ENCODE data around the gene ARF1. TPM values are rescaled to one million over a fixed set of nuclear protein-coding genes. Genes with fewer than 3 reads are reported as not detected.

ARF1 gene
- total and polyA plus RNA-seq, 8 donors: 267 to 455 (median 301) TPM

DNA sequence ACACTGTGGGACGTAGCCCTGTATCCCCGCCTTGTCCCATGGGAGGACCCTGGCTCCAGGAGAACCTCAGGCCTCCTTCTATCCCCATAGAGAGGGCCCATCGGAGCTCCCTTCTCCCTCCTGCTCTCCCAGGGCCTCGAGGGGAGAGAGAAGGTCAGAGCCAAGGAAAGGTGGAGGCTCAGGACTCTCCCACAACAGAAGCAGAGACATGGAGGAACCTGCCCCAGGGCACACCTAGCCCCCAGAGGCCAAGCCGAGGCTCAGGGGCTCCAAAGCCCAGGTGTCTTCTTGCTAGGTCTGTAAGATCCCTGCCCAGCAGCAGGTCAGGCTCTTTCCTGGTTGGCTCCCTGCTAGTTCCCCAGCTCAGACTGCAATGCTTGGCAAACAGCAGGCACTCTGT, 34.4 kb upstream of the ARF1 start:
- H3K4me3 ChIP-seq: no peak overlapping the region
- H3K36me3 ChIP-seq: no peaks in the 10 kb centered on the region
- no peaks in the 10 kb centered on the region for H3K9me3 ChIP-seq
- H3K4me1 ChIP-seq: no peaks in the 10 kb centered on the region
- no peak for DNase-seq
- TF ChIP-seq, protein P1, sequence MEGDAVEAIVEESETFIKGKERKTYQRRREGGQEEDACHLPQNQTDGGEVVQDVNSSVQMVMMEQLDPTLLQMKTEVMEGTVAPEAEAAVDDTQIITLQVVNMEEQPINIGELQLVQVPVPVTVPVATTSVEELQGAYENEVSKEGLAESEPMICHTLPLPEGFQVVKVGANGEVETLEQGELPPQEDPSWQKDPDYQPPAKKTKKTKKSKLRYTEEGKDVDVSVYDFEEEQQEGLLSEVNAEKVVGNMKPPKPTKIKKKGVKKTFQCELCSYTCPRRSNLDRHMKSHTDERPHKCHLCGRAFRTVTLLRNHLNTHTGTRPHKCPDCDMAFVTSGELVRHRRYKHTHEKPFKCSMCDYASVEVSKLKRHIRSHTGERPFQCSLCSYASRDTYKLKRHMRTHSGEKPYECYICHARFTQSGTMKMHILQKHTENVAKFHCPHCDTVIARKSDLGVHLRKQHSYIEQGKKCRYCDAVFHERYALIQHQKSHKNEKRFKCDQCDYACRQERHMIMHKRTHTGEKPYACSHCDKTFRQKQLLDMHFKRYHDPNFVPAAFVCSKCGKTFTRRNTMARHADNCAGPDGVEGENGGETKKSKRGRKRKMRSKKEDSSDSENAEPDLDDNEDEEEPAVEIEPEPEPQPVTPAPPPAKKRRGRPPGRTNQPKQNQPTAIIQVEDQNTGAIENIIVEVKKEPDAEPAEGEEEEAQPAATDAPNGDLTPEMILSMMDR (IDR thresholded peaks at IDR 0.05): no peak
- ATAC-seq: no peak
- H3K27ac ChIP-seq: no peak overlapping the region
- peaks cover 0 to 11% of the 10 kb centered on the region in 2 donors for H3K27me3 ChIP-seq
- intact Hi-C loops (cut with DNase I): no loop called here

DNA sequence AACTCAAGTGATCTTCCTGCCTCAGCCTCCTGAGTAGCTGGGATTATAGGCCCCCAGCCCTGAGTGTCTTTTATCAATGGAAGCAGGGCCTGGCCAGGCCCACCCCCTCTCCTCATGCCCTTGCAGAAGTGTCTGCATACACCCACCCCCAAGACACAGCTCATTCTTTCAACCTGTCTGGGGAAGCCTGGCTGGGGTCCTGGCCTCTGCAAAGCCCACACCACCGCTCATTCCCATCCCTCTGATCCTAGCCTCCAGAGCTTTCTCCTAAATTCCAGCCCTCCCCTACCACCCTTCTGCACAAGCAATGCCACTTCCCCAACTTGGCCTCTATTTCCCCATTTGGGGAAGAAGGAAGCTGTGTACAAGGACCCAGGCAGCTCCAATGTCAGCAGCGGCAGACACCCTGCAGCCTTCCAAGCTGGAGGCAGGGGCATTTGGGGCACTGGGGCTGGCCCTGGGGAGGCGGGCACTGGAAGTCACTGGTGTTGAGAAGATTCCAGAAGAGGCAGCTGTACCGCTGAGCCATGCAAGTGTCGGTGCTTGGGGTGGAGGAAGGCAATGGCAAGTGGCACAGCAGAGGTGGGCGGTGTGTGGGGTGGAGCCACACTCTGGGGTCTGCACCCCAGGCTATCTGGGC, 33.7 kb upstream of the ARF1 start:
- H3K4me3 ChIP-seq: no peak overlapping the region
- ATAC-seq (no peak), DNase-seq (peak in 1 of 4 donors; percentile 50)
- TF ChIP-seq, protein P1 (IDR thresholded peaks at IDR 0.05): no peak
- H3K4me1 ChIP-seq: no peaks in the 10 kb centered on the region
- H3K9me3 ChIP-seq: no peaks in the 10 kb centered on the region
- no peak overlapping the region for H3K27ac ChIP-seq
- H3K27me3 ChIP-seq: peaks cover 0 to 18% of the 10 kb centered on the region in 2 donors
- intact Hi-C loops (cut with DNase I): no loop called here
- no peaks in the 10 kb centered on the region for H3K36me3 ChIP-seq

DNA sequence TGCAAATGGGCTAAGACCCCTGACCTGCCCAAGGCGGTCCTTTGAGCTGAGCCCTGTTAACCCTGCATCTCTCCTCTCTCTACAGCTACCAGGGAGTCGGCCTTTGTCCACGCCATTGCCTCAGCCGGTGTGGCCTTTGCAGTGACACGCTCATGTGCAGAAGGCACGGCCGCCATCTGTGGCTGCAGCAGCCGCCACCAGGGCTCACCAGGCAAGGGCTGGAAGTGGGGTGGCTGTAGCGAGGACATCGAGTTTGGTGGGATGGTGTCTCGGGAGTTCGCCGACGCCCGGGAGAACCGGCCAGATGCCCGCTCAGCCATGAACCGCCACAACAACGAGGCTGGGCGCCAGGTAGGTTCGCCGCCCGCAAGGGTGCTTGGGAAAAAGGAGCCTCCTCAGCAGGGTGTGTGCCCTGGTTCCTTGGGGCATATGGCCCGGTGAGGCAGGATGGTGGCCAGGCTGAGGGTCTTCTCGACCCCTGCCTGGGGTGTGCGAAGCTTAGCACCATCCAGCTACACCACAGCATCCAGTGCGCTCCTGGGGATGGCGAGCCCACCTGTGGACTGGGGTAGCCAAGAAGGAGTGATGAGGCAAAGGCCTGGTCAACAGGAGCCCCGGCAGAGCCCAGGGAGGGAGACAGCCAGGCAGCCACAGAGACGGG, 31.8 kb upstream of the ARF1 start:
- TF ChIP-seq, protein P1 (IDR thresholded peaks at IDR 0.05): no peak
- Histone ChIP-seq H3K27me3 (peaks cover 0 to 27% of the 10 kb centered on the region in 2 donors), H3K36me3 (no peaks in the 10 kb centered on the region), H3K9me3 (no peaks in the 10 kb centered on the region), H3K4me3 (no peak overlapping the region), H3K27ac (no peak overlapping the region), H3K4me1 (no peaks in the 10 kb centered on the region)
- peak in 2 of 4 donors; percentile 24 to 61 for DNase-seq
- intact Hi-C loops (cut with DNase I): no loop called here
- no peak for ATAC-seq

DNA sequence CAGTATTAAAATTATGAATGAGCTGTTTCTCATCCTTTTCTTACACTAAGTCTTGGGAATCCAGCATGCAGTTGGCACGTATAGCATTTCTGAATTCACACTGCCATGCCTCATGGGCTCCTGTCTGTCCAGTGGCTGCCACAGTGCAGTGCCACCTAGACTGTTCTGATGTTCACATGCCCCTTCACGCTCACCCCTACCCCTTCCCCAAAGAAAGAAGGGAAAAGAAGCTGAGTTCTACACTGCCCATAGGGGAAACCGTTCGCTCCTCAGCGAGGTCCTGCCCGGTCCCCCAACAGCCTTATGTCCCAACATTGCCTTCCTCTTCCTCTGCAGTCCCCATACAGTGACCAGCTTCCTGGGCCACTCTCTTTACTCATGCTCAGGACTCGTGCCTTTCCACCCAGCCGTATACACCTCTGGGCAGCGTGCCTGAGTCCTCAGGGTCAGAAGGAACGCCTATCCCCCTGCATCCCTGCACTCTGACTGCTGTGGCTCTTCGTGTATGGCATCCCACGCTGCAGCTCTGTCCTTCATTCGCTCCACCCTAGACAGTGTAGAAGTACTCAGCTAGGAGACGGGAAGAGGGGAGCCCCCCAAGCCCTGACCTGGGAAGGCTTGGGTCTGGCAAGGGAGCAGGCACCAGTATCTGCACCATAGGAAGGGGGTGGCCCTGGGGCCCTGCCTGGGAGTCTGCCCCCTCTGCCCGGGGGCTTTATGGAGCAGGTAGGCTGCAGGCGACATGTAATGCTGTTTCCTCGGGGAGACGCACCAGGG, 24.1 kb upstream of the ARF1 start:
- no peaks in the 10 kb centered on the region for H3K36me3 ChIP-seq
- ATAC-seq: no peak
- peak in 1 of 4 donors; percentile 65 for DNase-seq
- TF ChIP-seq, protein P1 (IDR thresholded peaks at IDR 0.05): no peak
- H3K4me1 ChIP-seq: peaks cover 11 to 20% of the 10 kb centered on the region in 2 donors
- peaks cover 26 to 90% of the 10 kb centered on the region in 2 donors for H3K27me3 ChIP-seq
- H3K4me3 ChIP-seq: peak overlapping the region in 1 of 2 donors; percentile 42
- intact Hi-C loops (cut with DNase I): no loop called here
- H3K9me3 ChIP-seq: no peaks in the 10 kb centered on the region
- H3K27ac ChIP-seq: no peak overlapping the region
